ENCODE results near the gene SLC9A8. TPM values are rescaled to one million over a fixed set of nuclear protein-coding genes. Genes with fewer than 3 reads are reported as not detected.

SLC9A8 gene
- total and polyA plus RNA-seq, 2 donors (not counting 3 experiments of a cell fraction or from before 2014, with no cell fraction given) = 5.1 to 14.4 TPM

DNA sequence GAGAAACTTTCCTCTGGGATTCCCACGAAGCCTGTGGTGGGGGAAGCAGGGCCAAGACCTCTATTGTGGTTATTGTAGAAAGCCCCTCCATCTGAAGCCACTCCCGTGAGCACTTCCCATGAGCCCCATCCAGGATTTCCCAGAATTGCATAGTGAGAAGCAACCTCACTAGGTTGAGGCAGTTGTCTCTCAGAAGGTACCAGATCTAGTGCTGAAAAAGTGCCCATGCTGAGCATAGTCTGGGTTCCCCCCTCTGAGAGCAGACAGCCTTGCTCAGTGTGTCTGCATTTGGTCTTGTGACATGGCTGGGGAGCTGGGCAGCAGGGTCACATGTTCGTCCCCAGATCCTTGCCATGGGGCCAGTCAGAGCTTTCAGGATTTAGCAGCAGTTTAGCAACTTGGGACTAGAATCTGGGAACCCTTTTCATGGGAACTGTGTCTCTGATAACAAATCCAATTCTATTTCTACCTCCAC is 38.6 kb downstream of the SLC9A8 start:
- dilution Hi-C loops (cut with MboI; ENCODE audit: extremely low pct_ligation_motif_present, low sequenced_read_pairs) = no loop called here
- intact Hi-C loops (cut with micrococcal nuclease) = no loop called here

More for the DNA sequence above, 38.6 kb downstream of the SLC9A8 start:
- Histone ChIP-seq H3K4me2 (ENCODE audit: insufficient read depth, low read length) (no peak overlapping the region), H3K4me3 (replicated peaks in 1 of 3; ENCODE audit: insufficient read depth in 1 of 3, low read depth in 1 of 3, low read length in 3 of 3) (no peak overlapping the region), H3K9ac (replicated peaks; ENCODE audit: extremely low read depth, insufficient read depth, low read length) (no peak overlapping the region), H2AFZ (ENCODE audit: low read depth, low read length) (no peak overlapping the region), H3K27me3 (ENCODE audit: control insufficient read depth in 2 of 2, insufficient read depth in 2 of 2, low read length in 2 of 2) (no peaks in the 10 kb centered on the region), H3K79me2 (ENCODE audit: control insufficient read depth, insufficient read depth, low read length) (no peaks in the 10 kb centered on the region), H3K9me1 (replicated peaks; ENCODE audit: control insufficient read depth, extremely low read depth, insufficient read depth, low read length) (no peaks in the 10 kb centered on the region), H3K4me1 (ENCODE audit: control insufficient read depth, extremely low read depth, insufficient read depth, low read length) (no peaks in the 10 kb centered on the region), H4K20me1 (replicated peaks; ENCODE audit: control insufficient read depth, extremely low read depth, insufficient read depth, low read length) (no peaks in the 10 kb centered on the region), H3K9me3 (replicated peaks; ENCODE audit: control insufficient read depth, insufficient read depth, low read length) (no peaks in the 10 kb centered on the region), H3K36me3 (ENCODE audit: control insufficient read depth in 2 of 2, extremely low read depth in 1 of 2, insufficient read depth in 2 of 2, low read length in 2 of 2) (peaks cover 7 to 10% of the 10 kb centered on the region in 2 experiments), H3K27ac (ENCODE audit: insufficient read depth, low read depth, low read length) (no peak overlapping the region)
- no peak for TF ChIP-seq EZH2 (IDR thresholded peaks at IDR 0.05; ENCODE audit: borderline replicate concordance, low read depth, low read length, severe bottlenecking)
- no peak for TF ChIP-seq FOS (IDR thresholded peaks at IDR 0.05; ENCODE audit: borderline replicate concordance, insufficient read depth, low read length)
- TF ChIP-seq JUN (IDR thresholded peaks at IDR 0.05; ENCODE audit: borderline replicate concordance, insufficient read depth, insufficient read length, low read depth) = no peak
- TF ChIP-seq POLR2A (IDR thresholded peaks at IDR 0.05; ENCODE audit: low read depth, low read length) = no peak
- TF ChIP-seq POLR2AphosphoS5 (IDR thresholded peaks at IDR 0.05; ENCODE audit: insufficient read depth, low read depth, low read length) = no peak
- TF ChIP-seq, protein P1, sequence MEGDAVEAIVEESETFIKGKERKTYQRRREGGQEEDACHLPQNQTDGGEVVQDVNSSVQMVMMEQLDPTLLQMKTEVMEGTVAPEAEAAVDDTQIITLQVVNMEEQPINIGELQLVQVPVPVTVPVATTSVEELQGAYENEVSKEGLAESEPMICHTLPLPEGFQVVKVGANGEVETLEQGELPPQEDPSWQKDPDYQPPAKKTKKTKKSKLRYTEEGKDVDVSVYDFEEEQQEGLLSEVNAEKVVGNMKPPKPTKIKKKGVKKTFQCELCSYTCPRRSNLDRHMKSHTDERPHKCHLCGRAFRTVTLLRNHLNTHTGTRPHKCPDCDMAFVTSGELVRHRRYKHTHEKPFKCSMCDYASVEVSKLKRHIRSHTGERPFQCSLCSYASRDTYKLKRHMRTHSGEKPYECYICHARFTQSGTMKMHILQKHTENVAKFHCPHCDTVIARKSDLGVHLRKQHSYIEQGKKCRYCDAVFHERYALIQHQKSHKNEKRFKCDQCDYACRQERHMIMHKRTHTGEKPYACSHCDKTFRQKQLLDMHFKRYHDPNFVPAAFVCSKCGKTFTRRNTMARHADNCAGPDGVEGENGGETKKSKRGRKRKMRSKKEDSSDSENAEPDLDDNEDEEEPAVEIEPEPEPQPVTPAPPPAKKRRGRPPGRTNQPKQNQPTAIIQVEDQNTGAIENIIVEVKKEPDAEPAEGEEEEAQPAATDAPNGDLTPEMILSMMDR (IDR thresholded peaks at IDR 0.05; ENCODE audit: extremely low read depth in 1 of 2, insufficient read depth in 1 of 2, low read depth in 1 of 2, low read length in 2 of 2) = no peak
- no peak for TF ChIP-seq MYC (IDR thresholded peaks at IDR 0.05; ENCODE audit: low read depth, low read length)
- TF ChIP-seq MAX (IDR thresholded peaks at IDR 0.05; ENCODE audit: insufficient read depth, insufficient read length) = no peak
- no peak for TF ChIP-seq GATA2 (IDR thresholded peaks at IDR 0.05; ENCODE audit: insufficient read depth, insufficient read length, low read depth, low read length)
- FAIRE-seq (no peak), DNase-seq (ENCODE audit: low read depth, low spot score) (no peak)
- CTCF ChIA-PET = interaction anchor here (2.9 kb wide), 1 partner anchor 37 kb away, joined by 10 read pairs; no protein-coding TSS in a partner anchor
- POLR2A ChIA-PET = no interaction called here
- no TSS peak for BruUV-seq (replicated peaks)

All from endothelial cell of umbilical vein (primary cell).